ENCODE data around the gene POLN. TPM values are rescaled to one million over a fixed set of nuclear protein-coding genes. Genes with fewer than 3 reads are reported as not detected.

POLN gene
- total and polyA plus RNA-seq, 2 donors from 2014 or later, result 1.3 to 3.8 TPM

DNA sequence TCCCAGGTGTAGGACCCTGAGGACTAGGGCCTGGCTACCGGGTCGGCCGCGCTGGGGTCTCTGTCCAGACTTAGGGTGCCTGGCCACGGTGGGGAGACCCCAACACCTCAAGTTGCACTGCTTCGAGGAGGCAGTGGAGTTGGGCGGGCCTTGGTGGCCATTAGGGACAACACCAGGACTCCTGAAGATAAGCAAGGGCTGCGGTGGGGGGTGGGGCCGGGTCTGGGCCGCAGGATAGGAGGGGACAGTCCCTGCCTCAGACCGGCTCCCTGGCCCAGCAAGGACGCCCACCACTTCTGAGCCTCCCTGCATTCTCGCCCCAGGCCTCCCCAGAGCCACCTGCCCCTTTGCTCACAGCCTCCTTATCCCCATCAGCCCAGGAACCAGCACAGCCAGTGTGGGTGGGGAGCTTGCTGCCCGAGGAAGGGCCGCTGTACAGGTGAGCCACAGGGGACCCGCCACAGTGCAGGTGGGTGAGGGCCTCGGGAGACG lies 25.4 kb upstream of the POLN start:
- intact Hi-C loops (cut with DNase I), result no loop called here
- no peak overlapping the region for H3K27ac ChIP-seq (ENCODE audit: low read depth in 2 of 2, low read length in 2 of 2)

DNA sequence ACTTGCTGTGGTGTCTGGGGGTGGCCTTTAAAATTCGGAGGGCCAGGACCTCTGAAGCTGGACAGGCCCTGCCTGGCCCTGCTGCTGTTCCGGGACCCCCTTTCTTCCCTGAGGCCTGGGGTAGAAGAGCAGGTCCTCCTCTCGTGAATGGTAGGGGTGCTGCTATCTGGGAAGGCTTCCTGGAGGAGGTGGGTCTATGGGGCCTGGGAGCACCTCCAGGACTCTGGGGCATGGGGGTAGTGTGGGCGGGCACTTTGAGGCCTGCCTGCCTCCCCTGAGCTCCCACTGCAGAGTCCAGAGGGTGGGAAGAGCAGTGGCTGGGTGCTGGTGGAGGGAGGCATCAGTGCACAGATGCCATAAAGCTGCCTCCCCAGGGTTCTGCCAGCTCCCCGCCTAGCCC lies 24.9 kb upstream of the POLN start:
- DNase-seq (no peak), FAIRE-seq (no peak)
- intact Hi-C loops (cut with DNase I), result no loop called here
- no peak overlapping the region for H3K4me3 ChIP-seq (ENCODE audit: low read length in 3 of 3)
- H3K9me3 ChIP-seq (ENCODE audit: control insufficient read depth in 2 of 3, insufficient read depth in 1 of 3, low read length in 3 of 3), result no peaks in the 10 kb centered on the region
- H3K9ac ChIP-seq (ENCODE audit: low read length in 3 of 3), result no peak overlapping the region
- TF ChIP-seq, protein P1, sequence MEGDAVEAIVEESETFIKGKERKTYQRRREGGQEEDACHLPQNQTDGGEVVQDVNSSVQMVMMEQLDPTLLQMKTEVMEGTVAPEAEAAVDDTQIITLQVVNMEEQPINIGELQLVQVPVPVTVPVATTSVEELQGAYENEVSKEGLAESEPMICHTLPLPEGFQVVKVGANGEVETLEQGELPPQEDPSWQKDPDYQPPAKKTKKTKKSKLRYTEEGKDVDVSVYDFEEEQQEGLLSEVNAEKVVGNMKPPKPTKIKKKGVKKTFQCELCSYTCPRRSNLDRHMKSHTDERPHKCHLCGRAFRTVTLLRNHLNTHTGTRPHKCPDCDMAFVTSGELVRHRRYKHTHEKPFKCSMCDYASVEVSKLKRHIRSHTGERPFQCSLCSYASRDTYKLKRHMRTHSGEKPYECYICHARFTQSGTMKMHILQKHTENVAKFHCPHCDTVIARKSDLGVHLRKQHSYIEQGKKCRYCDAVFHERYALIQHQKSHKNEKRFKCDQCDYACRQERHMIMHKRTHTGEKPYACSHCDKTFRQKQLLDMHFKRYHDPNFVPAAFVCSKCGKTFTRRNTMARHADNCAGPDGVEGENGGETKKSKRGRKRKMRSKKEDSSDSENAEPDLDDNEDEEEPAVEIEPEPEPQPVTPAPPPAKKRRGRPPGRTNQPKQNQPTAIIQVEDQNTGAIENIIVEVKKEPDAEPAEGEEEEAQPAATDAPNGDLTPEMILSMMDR (IDR thresholded peaks at IDR 0.05; ENCODE audit: borderline replicate concordance, extremely low read depth, insufficient read depth), result no peak
- no peaks in the 10 kb centered on the region for H3K36me3 ChIP-seq (ENCODE audit: control insufficient read depth in 2 of 3, insufficient read depth in 3 of 3, low read length in 3 of 3)
- no peak overlapping the region for H3K27ac ChIP-seq (ENCODE audit: low read depth in 2 of 2, low read length in 2 of 2)
- no peaks in the 10 kb centered on the region for H3K27me3 ChIP-seq (ENCODE audit: control insufficient read depth, insufficient read depth, low read length)
- H3K4me1 ChIP-seq (ENCODE audit: control insufficient read depth in 2 of 3, insufficient read depth in 2 of 3, low read depth in 1 of 3, low read length in 3 of 3), result peaks cover 0 to 25% (median 0%) of the 10 kb centered on the region in 3 donors

More for the DNA sequence above, 25.4 kb upstream of the POLN start:
- TF ChIP-seq, protein P1 (IDR thresholded peaks at IDR 0.05; ENCODE audit: borderline replicate concordance, extremely low read depth, insufficient read depth), result no peak
- H3K36me3 ChIP-seq (ENCODE audit: control insufficient read depth in 2 of 3, insufficient read depth in 3 of 3, low read length in 3 of 3), result peaks cover 0 to 1% (median 0%) of the 10 kb centered on the region in 3 donors
- H3K27me3 ChIP-seq (ENCODE audit: control insufficient read depth, insufficient read depth, low read length), result no peaks in the 10 kb centered on the region
- DNase-seq (no peak), FAIRE-seq (no peak)
- no peak overlapping the region for H3K9ac ChIP-seq (ENCODE audit: low read length in 3 of 3)
- no peak overlapping the region for H3K4me3 ChIP-seq (ENCODE audit: low read length in 3 of 3)
- peaks cover 0 to 25% (median 0%) of the 10 kb centered on the region in 3 donors for H3K4me1 ChIP-seq (ENCODE audit: control insufficient read depth in 2 of 3, insufficient read depth in 2 of 3, low read depth in 1 of 3, low read length in 3 of 3)
- H3K9me3 ChIP-seq (ENCODE audit: control insufficient read depth in 2 of 3, insufficient read depth in 1 of 3, low read length in 3 of 3), result no peaks in the 10 kb centered on the region

DNA sequence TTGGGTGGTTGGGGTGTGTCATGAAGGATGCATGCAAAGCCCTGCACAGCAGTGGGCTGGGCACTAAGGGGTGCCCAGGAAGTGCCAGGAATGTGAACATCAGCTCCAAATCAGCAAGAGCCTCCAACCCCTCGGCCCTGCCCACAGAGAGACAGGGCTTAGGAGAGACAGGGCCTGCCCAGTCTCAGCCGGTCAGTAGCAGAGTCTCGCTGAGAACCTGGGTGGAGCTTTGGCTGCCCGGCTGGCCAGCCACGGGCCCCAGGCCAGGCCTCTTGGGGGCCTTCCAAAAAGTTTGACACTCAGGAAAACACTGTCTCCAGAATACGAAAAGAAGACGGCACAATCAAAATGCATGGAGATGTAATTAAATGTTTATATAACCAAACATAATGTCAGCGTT lies 24.3 kb upstream of the POLN start:
- intact Hi-C loops (cut with DNase I), result no loop called here

More for the DNA sequence above, 24.3 kb upstream of the POLN start:
- TF ChIP-seq, protein P1 (IDR thresholded peaks at IDR 0.05; ENCODE audit: borderline replicate concordance, extremely low read depth, insufficient read depth), result no peak
- H3K27ac ChIP-seq (ENCODE audit: low read depth in 2 of 2, low read length in 2 of 2), result no peak overlapping the region
- H3K9me3 ChIP-seq (ENCODE audit: control insufficient read depth in 2 of 3, insufficient read depth in 1 of 3, low read length in 3 of 3), result no peaks in the 10 kb centered on the region
- H3K36me3 ChIP-seq (ENCODE audit: control insufficient read depth in 2 of 3, insufficient read depth in 3 of 3, low read length in 3 of 3), result no peaks in the 10 kb centered on the region
- no peaks in the 10 kb centered on the region for H3K27me3 ChIP-seq (ENCODE audit: control insufficient read depth, insufficient read depth, low read length)
- no peak for FAIRE-seq
- DNase-seq, result no peak
- peaks cover 0 to 25% (median 0%) of the 10 kb centered on the region in 3 donors for H3K4me1 ChIP-seq (ENCODE audit: control insufficient read depth in 2 of 3, insufficient read depth in 2 of 3, low read depth in 1 of 3, low read length in 3 of 3)
- H3K9ac ChIP-seq (ENCODE audit: low read length in 3 of 3), result peak overlapping the region in 1 of 3 donors; percentile 34
- no peak overlapping the region for H3K4me3 ChIP-seq (ENCODE audit: low read length in 3 of 3)
